Amniotic stem cell (primary cell): ENCODE measurements around the gene ZNF207.
"Not testable (repeated sequence)": the region's sequence is repeated elsewhere in the genome, so short reads cannot be mapped to it uniquely, and the experiment has no call there.

ENCODE experiments used
- DNase-seq: peaks from one replicate; lab custom pipeline; 2025; lab: John Stamatoyannopoulos, UW

ZNF207 gene

DNA sequence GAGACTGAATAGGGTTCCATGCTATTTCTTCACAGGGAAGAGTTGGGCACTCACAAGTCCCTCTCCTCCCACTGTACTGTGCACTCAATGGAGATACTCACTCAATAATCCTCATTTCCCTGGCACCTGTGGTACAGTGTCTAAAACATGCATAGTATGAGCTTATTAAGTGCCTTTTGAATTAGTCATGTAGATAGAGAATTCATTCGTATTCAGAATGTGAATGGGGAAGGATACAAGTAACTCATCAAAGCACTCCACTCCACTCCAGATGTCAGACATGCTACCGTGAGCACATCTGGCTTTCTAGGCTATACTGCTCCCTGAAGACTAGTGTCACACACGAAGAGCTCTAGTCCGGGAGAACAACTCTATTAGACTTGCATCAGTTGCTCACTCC, 14.3 kb upstream of the ZNF207 start:
- DNase-seq = no peak

GRCh38 chr17:32341141-32341856, 8.7 kb upstream of the ZNF207 start:
- no peak for DNase-seq

GRCh38 chr17:32341857-32342602, 7.9 kb upstream of the ZNF207 start, which contains the start of gene C17orf75:
Gene C17orf75 (minus strand): TSS chr17:32342173. CDS start chr17:32342139, 34 bp downstream.
- peak; percentile 4 for DNase-seq

GRCh38 chr17:32342603-32343325, 7.2 kb upstream of the ZNF207 start:
- no peak for DNase-seq

GRCh38 chr17:32345951-32346600, 3.9 kb upstream of the ZNF207 start:
- DNase-seq = no peak

DNA sequence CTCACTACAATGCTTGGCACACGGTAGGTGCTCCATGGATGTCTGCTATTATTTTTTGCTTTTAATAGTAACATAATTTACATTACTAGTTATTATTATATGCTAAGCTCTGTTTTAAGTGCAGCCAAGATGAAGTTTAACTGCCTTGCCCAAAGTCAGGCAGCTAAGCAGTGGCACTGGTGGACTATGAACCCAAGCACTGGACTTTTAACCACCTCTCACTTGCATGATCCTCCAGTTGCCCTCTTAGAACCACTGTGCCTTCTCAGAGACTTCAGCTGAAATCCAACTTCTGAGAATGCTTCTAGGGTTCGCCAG, 1.5 kb upstream of the ZNF207 start:
- no peak for DNase-seq

- no peak for DNase-seq
Observed at GRCh38 chr17:32349503-32349853, 479 bp upstream of the ZNF207 start.

- peak; percentile 39 for DNase-seq
Observed at GRCh38 chr17:32350666-32351418, 885 bp downstream of the ZNF207 start.

GRCh38 chr17:32352734-32353133, 2.8 kb downstream of the ZNF207 start:
- not testable (repeated sequence) for DNase-seq

DNA sequence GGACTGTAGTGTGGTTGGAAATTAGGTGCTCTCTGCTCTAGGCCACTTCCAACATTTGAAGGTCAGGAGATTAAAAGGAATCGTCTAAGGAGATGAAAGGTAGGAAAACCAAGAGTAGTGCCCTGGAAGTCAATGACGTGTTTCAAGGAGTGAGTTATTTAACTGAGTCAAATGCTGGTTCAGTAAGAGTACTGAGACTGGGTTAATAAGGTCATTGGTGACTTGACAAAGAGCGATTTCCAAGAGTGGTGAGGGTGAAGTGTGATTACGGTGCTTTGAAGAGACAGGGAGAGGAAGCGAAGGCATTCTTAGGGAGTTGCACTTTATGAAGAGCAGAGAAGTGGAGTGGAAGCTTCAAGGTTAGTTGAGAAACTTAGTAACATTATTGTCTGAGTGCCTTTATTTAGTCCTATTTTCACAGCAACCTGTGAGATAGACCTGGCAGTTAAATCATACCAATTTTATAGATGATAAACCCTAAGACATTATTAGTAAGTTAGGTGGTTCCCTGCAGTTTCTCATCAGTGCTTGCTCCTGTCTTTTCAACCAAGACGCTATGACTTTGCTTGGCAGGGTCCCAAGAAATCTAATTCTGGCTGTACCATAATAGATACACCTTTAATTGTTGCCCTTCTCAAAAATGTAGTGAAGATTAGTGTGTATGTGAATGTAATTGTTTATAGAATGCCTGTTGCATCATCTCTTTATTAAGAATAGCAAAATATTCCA, 5.9 kb downstream of the ZNF207 start:
- no peak for DNase-seq

DNA sequence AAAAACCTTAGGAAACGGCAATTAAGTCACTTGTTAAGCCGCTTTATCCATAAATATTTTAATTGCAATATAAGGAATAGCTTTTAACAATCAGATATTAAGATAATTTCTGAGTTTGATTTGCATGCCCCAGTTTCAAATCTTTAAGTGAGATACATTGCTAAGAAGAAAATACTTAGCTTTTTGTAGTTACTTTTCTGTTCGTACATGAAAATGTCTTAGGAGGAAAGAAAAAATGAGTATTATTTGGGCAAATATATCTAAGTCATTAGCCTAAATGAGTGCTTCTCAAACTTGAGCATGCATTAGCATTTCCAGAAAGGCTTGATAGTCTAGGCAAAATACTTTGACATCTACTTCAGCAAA, 6.4 kb downstream of the ZNF207 start:
- no peak for DNase-seq

GRCh38 chr17:32356750-32357149, 6.8 kb downstream of the ZNF207 start:
- no peak for DNase-seq

- DNase-seq = no peak
Observed at GRCh38 chr17:32357615-32358014, 7.7 kb downstream of the ZNF207 start.

GRCh38 chr17:32361270-32361669, 11.3 kb downstream of the ZNF207 start:
- DNase-seq = no peak

- no peak for DNase-seq
Observed at GRCh38 chr17:32370426-32370825, 20.5 kb downstream of the ZNF207 start.

DNA sequence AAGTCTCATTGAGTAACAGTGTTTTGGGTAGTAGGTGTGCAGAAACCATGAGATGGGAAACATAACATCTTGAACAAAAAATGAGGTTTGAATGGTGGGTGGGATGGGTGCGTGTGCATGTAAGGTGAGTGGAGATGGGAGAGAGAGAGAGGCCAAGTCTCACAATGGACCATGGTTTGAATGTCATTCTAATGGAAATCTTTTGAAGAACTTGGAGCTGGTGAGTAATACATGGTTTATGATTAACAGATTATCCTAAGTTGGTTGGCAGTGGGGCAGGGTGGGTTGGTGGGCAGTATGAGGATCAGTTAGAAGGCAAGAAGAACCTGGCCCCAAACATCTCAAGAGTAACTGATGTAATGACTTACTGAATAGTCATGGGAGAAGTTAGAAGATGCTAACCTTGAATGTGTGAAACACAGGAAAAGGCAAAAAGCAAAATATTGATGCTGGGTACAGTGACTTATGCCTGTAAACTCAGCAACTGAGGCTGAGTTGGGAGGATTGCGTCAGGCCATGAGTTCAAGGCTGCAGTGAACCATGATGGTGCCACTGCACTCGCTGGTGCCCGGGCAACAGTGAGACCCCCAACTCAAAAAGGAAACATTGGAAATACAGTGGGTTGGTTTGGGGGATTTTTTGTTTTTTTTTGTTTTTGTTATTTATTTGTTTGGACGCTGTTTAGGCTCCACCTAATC, 32.7 kb downstream of the ZNF207 start:
- DNase-seq = no peak

- DNase-seq = no peak
Observed at GRCh38 chr17:32383926-32384434, 34.0 kb downstream of the ZNF207 start.

- no peak for DNase-seq
Observed at GRCh38 chr17:32385121-32385520, 35.2 kb downstream of the ZNF207 start.

- no peak for DNase-seq
Observed at GRCh38 chr17:32385971-32386370, 36.0 kb downstream of the ZNF207 start.

- no peak for DNase-seq
Observed at GRCh38 chr17:32386844-32387243, 36.9 kb downstream of the ZNF207 start.
